ENCODE results near the gene LRIG1.

Gene LRIG1

DNA sequence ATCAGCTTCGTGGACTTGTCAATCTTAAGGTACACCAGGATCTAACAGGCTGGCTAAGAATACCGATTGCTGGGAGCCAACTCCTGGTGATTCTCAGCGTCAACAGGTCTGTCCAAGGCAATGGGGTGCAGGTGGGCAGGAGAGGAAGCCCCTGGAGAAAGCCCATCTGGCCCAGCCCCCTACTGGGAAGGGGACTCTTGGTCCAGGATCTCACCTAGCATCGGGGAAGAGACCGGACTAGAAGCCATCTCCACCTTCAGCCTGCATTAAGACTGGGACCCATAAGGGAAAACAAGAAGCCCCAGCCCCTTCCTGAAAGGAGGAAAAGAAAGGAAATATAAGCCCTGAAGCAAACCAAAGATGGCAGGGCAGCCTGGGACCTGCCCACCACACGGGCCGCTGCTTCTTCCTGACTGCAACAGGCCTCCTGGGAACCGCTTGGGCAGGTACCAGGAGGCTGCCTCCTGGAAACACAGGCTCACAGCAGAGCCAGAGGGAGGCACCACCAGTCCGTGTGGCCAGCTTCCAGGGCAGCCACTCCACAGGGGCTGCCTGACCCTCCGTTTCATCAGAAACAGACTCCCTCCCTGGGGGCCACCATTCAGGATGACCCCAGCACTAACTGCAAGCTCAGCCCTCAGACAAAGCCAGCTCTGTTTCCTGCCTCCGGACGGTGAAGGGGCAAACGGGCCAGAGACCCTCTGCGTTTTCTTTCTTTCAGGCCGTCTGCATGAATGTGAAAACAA lies 100.2 kb downstream of the LRIG1 start:
- no peak for DNase-seq

DNA sequence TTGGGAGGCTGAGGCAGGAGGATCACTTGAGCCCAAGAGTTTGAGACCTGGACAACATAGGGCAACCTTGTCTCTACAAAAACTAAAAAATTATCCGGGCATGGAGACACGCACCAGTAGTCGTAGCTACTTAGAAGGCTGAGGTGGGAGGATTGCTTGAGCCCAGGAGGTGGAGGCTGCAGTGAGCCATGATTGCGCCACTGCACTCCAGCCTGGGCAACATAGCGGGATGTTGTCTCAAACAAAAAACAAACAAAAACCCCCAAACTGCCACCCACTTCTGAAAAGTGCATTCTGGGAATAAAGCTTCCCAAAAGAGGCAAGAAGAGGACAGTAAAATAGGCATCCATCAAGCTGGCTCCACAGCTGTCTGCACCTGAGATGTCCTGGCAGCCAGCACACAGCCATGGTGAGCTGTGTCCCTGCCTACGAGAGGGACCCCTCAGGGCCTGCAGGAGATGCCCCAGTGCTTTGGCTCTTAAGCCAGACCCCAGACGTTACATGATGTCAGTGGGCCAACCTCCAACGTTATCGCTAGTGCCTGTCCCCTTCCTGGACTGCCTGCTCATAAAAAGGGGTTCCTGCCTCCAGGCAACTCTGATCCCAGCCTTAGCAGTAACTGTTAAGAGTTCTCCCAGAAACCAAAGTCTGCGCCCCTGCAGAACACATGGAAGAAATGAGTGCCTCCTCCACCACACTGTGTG lies 101.1 kb downstream of the LRIG1 start:
- no peak for DNase-seq

DNA sequence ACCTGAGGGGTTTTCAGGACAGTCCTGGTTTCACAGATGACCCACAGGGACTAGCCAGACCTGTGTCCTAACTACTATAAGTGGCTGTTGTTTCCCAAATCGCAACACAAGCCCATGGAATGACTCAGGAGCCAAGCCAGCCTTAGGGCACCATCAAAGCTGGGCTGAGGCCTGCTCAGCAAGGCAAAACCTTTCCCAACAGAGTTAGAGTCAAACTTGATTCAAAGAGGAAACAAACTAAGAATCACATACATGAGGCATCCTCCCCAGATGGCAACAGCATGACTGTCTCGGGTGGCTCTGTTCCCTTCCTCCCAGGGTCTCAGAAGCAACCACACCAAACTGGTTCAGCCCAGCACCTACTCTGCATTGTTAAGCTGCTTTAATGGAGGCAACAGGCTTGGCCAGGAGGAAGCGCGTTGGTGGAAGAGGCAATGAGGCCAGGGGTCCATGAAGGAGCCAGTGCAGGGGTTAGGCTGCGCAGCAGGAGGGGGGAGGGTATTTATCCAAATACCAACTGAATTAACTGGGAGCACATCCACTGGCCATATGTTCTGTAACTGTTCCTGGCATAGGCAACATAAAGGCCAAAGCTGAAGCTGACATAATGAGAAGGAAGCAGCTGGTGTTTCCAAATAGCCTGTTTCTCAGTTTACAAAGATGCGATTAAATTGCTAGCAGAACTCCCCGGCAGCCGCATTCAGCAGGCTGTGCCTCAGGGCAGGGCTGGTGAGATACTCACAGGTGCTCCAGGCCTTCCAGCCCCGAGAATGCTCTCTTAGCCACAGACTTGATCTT lies 102.4 kb downstream of the LRIG1 start:
- DNase-seq, result no peak

- no peak for DNase-seq
Observed at GRCh38 chr3:66397745-66398144, 103.1 kb downstream of the LRIG1 start.

- DNase-seq, result no peak
Observed at GRCh38 chr3:66396888-66397287, 103.9 kb downstream of the LRIG1 start.

DNA sequence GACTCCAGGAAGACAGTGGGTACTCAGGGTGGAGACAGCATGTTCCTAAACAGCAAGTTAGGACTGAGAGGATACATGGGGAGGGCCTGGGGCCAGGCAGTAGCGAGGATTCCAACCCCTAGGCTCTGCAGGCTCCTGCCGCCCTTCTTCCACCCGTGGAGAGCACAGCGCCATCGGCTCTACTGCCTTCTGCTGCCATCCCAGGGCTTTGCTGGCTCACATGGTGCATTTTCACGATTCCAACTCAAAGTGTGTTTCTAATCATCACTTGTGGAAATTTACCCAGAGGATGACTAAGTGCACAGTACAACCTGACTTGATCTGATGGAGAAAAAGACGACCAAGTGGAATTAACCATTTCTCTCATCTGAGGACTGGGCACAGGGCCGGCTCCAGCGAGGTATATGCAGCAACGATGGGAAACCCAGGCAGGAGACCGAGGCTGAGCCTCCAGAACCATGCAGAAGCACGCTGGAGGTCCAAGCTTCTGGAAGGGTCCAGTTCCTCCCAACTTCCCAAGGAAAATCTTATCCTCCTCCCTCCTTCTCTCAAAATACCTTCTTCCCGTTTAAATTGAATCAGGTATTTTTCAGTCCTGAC lies 104.6 kb downstream of the LRIG1 start:
- no peak for DNase-seq

GRCh38 chr3:66395635-66396034 lies 105.2 kb downstream of the LRIG1 start:
- no peak for DNase-seq

DNA sequence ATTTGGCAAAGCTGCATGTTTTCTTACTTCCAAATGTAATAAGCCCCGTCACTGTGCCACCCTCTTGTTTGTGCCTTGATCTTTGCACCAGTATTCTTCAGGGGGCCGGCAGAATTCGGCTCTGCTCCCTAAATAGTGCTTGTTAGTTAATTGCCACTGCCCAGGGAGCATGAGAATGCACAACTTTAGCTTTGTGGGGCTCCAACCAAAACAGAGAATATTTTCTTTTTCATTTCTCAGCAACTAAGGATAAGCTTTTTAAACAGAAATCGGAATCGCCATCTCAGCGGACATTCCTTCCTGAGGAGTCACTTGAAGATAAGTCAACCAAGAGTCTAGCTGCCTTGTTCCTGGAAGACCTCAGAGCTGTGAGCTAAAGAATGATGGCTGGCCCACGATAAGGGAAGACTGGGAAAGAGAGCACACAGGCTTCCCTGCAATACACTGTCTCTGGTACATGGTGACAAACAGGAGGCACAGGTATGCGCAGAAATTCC lies 106.0 kb downstream of the LRIG1 start:
- no peak for DNase-seq

- DNase-seq, result peak; percentile 13
Observed at GRCh38 chr3:66394019-66394752, 106.6 kb downstream of the LRIG1 start.

- DNase-seq, result no peak
Observed at GRCh38 chr3:66393333-66394005, 107.4 kb downstream of the LRIG1 start.

DNA sequence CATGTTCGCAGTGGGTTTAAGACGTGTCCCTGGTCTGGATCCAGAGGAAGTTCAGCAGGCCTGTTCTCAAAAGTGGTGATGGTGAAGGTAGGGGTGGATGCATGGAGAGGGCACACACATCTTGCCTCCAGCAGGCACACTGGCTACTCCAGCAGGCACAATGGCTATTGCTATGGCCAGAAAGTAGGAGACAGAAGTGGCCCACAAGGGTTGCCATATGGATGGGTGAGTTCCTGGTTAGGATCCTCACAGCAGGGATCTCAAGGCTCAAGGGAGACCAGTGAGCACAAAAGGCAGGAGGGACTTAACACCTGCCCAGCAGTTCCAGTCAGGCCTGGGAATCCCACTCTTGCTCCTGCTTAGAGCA lies 107.9 kb downstream of the LRIG1 start:
- DNase-seq, result no peak

DNA sequence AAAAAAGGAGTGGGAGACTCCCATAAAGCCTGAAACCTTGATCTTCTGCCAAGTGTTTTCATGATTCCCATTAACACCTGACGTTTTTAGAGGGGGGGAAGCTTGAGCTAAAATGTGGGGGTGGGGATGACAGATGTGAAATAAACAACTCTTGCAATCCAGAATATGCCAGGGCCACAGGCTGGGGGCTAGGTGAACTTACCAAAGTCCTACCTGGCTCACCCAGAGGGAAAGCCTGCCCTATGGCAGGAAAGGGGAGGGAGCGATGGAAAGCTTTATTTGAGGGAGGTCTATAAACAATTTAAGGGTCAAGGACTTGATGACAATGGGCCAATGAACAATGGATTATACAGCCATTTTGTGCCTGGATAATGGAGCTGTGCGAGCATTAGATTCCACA lies 108.3 kb downstream of the LRIG1 start:
- no peak for DNase-seq

- DNase-seq, result no peak
Observed at GRCh38 chr3:66390013-66390412, 110.8 kb downstream of the LRIG1 start.

DNA sequence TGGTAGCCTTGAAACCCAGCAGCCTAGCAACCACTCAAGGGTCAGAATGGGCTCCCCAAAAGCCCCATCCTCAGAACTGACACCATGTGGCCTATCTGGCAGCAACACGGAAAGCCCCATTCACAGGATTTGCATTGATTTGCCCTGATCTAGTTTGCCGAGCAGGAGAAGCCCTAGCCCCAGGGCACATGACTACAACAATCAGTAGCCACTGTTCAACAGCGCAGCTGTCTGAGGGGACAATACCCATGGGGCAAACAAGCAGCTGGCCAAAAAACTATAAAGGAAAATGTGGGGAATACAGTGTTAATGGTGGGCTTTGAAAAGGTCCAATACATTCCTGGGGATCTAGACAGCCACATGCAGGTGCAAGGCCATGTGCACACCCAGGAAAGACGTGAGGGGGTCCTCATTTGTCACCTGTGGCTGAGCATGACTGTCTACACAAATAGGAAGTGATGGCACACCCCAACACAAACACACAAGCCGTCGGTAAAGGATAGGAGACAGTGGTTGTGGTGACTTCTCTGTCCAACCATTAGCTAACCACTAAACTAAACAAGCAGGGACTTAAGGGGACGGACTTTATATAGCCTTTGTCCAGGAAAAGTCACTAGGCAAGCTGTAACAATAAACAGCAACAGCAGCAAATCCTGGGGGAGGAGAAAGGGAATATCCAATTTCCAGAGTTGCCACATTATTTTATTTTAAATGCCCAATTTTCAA lies 113.7 kb downstream of the LRIG1 start:
- DNase-seq, result no peak

DNA sequence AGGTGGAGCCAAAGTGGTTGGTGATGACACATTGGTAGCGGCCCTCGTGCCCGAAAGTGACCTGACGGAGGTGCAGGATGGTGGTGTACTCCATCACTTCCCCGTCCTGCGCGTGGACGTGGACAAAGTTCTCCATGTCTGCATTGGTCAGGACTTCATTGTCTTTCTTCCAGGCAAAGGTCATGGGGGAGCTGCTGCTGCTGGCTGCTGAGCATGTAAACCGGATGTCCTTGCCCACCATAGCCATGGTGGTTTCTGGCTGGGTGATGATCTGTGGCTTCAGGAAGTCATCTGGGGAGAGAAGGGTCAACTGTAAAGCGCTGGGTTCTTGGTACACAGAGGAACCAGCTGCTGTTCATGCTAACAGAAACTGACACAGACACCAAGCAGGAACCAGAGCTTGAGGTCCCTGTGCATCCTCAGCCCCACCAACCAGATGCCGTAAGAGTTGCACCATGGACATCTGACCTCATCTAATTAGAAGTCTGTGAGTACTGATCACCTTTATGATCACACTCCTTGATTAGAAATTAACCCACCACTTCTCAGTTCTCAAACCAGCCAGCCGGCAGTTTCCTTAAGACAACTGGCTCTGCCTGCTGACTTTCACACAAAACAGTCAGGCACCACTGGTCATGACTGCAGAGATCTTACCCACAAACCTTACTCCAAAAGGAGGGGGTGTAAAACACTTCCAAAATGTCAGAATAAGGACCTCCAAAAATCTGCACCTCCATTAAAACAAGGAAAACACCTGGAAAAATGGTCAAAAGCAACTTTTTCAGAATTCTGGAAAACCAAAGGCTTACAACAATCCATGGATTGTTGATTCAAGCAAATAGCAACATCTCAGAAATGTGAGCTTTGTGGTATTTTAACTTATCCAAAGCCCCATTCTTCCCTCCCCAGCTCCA lies 114.6 kb downstream of the LRIG1 start:
- DNase-seq, result no peak

DNA sequence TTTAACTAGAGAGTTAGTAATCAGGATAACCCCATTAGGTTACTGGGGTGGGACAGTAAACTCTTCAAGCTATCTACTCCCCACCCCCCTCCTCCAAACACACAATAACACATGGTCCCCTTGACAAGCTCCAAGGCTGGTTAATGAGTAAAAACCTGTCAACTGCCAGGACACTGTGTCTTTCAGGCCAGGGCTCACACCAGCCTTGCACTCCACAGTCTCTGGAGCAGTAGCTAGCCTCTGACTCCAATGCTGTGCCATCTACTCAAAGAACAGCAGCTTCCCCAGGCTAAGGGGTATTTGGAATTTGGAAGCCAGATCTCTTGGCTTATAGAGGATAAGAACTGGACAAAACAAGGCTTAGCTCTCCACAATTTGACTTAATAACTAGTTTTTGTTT lies 115.8 kb downstream of the LRIG1 start:
- DNase-seq, result no peak

- DNase-seq, result no peak
Observed at GRCh38 chr3:66383998-66384745, 116.7 kb downstream of the LRIG1 start.

DNA sequence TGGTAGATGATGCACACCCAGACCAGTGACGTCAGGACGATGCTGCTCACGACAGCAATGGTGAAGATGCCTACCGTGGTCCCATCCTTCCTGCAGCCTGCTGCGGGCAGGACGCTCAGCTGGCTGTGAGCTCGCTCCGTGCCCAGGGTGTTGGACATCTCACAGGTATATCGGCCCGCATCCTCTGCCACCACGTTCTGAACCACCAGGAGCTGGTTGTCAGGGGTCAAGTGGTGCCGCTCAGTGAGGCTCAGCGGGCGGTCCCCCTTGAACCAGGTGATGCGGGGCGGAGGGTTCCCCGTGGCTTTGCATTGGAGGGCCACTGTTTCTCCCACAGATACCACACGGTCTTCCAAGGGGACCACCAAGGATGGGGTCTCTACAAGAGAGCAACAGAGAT lies 117.8 kb downstream of the LRIG1 start:
- no peak for DNase-seq

- no peak for DNase-seq
Observed at GRCh38 chr3:66382142-66382541, 118.7 kb downstream of the LRIG1 start.

Measured in activated T-cell treated with anti-CD3 and anti-CD28 coated beads for 4 hours (primary cell).